Globus pallidus (tissue), 1 donor: Measurements from ENCODE around the gene UBE2E3.
A peak's percentile ranks its signal among the peaks of the same experiment; 100 is the strongest.
"Not testable (repeated sequence)": the region's sequence is repeated elsewhere in the genome, so short reads cannot be mapped to it uniquely, and the experiment has no call there.

Experiments
- DNase-seq: peaks from one replicate; pipeline ENCODE4 v3.0.0-alpha.2; 2015; ENCODE audit warnings: low spot score

The UBE2E3 gene

GRCh38 chr2:181025004-181025403, 44.6 kb downstream of the UBE2E3 start:
- no peak for DNase-seq

- no peak for DNase-seq
Observed at GRCh38 chr2:181036445-181036844, 56.0 kb downstream of the UBE2E3 start.

DNA sequence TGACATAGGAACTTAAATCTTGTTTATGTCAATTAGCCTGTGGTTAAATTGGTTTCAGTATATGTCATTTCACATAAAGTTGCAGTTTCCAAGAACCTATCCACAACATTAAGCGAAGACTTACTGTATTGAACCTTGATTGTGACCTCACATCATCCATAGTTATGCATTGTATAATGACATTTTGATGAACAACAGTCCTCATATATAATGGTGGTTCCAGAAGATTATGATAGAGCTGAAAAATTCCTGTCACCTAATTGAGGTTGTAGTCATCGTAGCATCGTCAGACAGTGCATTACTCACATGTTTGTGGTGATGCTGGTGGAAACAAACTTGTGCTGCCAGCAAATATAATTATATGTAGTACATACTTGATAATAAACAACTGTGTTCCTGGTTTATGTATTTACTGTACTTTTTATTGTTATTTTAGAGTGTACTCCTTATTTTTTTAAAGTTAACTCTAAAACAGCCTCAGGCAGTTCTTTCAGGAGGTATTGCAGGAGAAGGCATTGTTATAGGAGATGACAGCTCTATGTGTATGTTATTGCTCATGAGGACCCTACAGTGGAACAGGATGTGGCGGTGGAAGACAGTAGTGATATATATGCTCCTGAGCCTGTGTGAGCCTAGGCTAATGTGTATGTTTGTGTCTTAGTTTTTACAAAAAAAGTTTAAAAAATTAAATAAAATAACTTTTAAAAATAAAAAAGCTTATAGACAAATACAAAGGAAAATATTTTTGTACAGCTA, 56.6 kb downstream of the UBE2E3 start:
- no peak for DNase-seq

GRCh38 chr2:181037922-181038321, 57.5 kb downstream of the UBE2E3 start:
- no peak for DNase-seq

GRCh38 chr2:181038796-181039195, 58.4 kb downstream of the UBE2E3 start:
- DNase-seq = no peak

DNA sequence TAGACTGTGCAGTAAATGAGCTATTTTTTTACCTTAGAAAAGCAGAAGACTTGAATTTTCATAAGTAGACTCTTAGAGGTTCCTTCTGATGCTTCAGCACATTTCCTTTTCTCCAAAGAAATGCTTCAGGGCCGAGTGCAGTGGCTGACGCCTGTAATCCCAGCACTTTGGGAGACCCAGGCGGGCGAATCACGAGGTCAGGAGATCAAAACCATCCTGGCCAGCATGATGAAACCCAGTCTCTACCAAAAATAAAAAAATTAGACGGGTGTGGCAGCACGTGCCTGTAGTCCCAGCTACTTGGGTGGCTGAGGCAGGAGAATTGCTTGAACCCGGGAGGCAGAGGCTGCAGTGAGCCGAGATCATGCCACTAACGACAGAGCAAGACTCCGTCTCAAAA, 60.4 kb downstream of the UBE2E3 start:
- not testable (repeated sequence) for DNase-seq

GRCh38 chr2:181041661-181042060, 61.3 kb downstream of the UBE2E3 start:
- DNase-seq = no peak

DNA sequence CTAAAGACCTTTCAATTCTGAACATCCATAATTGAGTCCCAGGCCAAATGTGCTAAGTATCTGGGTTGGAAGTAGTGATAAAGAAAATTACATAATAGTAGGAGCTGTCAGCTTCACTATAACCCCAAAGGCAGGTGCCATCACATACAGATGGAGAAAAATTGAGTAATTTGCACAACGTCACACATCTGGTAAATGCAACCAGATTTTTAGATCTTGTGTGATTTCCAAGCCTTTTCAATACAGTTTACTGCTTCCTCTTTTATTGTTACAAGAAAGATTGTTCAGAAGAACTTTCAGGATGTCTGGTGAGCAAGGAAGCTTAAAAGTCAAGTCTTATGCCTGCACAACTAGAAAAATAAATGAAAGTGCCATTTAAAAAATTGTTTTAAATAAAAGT, 62.3 kb downstream of the UBE2E3 start:
- DNase-seq = no peak

DNA sequence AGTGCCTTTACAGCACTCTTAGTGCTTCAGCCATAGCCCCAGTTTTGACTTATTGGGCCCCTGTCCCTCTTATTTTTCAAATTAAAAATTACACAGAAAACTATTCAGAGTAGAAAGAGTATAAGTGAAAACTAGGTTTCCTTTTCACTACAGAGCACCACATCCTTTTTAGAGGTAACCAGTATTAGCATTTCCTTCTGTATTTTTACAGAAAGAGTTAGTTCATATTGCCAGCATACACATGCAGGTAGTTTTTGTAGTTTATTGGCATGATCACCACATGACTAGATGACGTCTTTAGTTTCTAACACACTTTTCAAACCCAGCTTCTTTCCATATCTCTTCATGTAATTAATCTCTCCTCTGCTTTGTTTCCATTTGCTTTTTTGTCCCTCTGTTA, 66.4 kb downstream of the UBE2E3 start:
- DNase-seq = no peak

- DNase-seq = no peak
Observed at GRCh38 chr2:181047829-181048228, 67.4 kb downstream of the UBE2E3 start.

DNA sequence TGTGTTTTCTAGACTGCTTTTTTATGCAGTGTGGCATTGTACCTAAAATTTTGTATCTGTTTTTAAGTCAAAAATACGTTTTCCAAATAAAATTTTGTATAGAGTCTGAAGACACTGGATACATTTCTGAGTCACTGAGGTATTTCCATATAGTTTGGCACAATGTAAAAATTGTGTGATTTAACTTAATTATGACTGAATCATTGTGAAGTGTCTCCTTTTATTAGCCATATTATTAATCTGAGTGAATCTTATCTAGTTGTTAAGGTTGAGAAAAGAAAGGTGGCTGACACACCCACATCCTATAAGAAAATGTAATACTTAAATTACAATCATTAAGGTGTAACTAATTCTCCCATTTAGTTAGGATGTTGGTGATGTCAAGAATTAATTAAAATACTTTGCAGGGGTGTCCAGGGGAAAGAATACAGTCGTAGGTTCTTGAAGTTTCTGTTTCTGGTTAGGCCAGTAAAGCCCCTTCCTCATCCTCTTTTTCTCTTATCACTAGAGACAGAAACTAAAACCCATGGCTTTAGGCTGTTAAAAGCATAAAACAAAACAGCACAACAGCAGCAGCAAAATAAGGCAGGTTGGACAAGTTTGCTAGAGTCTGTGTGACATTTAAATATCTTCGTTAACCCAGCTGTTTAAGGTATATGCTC, 71.6 kb downstream of the UBE2E3 start:
- DNase-seq = no peak

- DNase-seq = no peak
Observed at GRCh38 chr2:181052523-181052891, 72.1 kb downstream of the UBE2E3 start.

GRCh38 chr2:181054256-181054655, 73.9 kb downstream of the UBE2E3 start:
- DNase-seq = no peak

GRCh38 chr2:181054843-181055242, 74.4 kb downstream of the UBE2E3 start:
- no peak for DNase-seq

- DNase-seq = peak; percentile 8
Observed at GRCh38 chr2:181058378-181059269, 78.2 kb downstream of the UBE2E3 start.

- peak; percentile 6 for DNase-seq
Observed at GRCh38 chr2:181063696-181064095, 83.3 kb downstream of the UBE2E3 start.

DNA sequence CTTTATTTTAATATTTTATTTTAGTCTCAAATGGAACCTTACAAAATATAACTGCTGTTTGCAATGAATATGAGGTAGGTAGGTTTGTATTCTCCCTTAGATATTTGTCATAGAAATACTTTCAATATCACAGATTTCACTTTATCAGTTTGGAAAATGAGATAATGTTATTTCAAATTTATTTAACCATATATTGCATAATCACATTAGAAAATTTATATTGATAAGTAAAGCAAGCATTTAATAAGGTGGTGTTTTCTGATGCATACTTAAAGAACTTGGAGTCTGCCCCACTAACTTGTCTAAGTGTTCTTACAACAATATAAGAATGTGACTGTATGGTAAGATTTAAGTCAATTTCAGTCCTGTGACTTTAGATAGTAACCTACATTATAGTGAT, 85.1 kb downstream of the UBE2E3 start:
- DNase-seq = no peak

- no peak for DNase-seq
Observed at GRCh38 chr2:181066333-181066732, 85.9 kb downstream of the UBE2E3 start.

GRCh38 chr2:181070119-181070835, 89.9 kb downstream of the UBE2E3 start:
- DNase-seq = no peak

DNA sequence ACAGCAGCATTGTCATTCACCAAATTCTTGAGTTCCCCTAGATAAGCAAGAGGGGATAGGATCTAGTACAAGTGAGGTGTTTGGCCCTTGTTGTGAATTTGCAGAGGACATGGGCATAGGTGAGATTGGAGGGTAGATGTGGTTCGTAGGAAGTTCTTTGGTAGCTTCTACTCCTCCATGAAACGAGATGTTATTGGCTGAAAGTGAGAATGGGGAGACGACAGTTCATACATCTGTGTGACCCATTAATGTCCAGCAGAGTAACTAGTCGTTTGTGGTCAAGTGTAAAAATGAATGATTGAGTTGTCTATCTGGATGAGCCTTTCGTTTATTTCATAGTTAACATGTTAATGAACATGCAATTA, 90.4 kb downstream of the UBE2E3 start:
- no peak for DNase-seq

DNA sequence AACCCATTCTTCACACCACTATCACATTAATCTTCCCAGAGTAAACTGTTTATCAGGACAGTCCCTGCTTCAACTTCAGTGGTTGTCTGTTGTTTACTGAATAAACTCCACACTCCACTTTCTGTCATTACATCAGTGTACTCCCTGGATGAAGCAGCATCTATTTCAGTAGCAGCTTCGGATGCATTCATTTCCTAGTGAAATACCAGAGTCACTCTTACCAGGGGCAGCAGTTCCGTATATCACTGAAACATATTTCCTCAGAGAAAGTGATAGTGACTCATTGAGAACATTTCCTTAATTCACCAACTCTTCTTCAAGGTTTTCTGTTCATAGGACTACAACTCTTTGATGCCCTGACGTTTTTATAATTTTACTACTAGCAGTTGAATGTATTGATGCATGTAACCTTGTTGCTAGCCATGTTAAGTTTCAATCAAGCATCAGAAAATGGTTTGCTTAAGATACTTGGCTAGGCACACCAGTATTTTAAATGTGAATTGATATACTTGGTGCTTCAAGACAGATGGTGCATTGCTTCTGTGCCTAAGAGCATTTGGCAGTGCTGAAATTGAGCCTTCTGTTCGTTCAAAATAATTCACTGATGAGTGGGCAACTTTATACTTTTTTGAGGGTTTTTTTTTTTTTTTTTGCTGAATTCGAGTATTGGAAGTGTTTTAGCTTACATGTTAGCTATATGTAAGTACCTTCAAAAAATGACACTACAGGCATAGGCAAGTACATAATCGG, 92.3 kb downstream of the UBE2E3 start:
- DNase-seq = no peak
